Measurements from ENCODE around the gene LPP. TPM values are rescaled to one million over a fixed set of nuclear protein-coding genes. Genes with fewer than 3 reads are reported as not detected.
A peak's percentile ranks its signal among the peaks of the same experiment; 100 is the strongest.

Gene LPP
- total and polyA plus RNA-seq, 8 donors = 8.0 to 885 (median 305) TPM

- Histone ChIP-seq H3K36me3 (no peaks in the 10 kb centered on the region), H3K27me3 (no peaks in the 10 kb centered on the region), H3K4me3 (no peak overlapping the region), H3K27ac (no peak overlapping the region), H3K4me1 (peaks cover 0 to 30% (median 5%) of the 10 kb centered on the region in 4 donors), H3K9me3 (no peaks in the 10 kb centered on the region)
- DNase-seq = no peak
- WGBS, 5 donors = 93 to 96% (median 95%) methylated on average over 6 of the region's 6 CpGs
- TF ChIP-seq EP300 (IDR thresholded peaks at IDR 0.05) (no peak), POLR2AphosphoS5 (IDR thresholded peaks at IDR 0.05) (no peak), CTCF (IDR thresholded peaks at IDR 0.05) (no peak)
- intact Hi-C loops (cut with DNase I; ENCODE audit: low total_unique reads) = no loop called here
Measured at GRCh38 chr3:188825901-188826300, 671.9 kb downstream of the LPP start.

- no peaks in the 10 kb centered on the region for H3K9me3 ChIP-seq
- no peaks in the 10 kb centered on the region for H3K36me3 ChIP-seq
- H3K27ac ChIP-seq = no peak overlapping the region
- no peaks in the 10 kb centered on the region for H3K27me3 ChIP-seq
- H3K4me3 ChIP-seq = no peak overlapping the region
- no peak for TF ChIP-seq EP300 (IDR thresholded peaks at IDR 0.05)
- no peak for TF ChIP-seq POLR2A (IDR thresholded peaks at IDR 0.05)
- no peak for TF ChIP-seq CTCF (IDR thresholded peaks at IDR 0.05)
- TF ChIP-seq POLR2AphosphoS5 (IDR thresholded peaks at IDR 0.05) = no peak
- intact Hi-C loops (cut with DNase I; ENCODE audit: low total_unique reads) = no loop called here
- no peak for DNase-seq
- H3K4me1 ChIP-seq = peaks cover 0 to 26% (median 5%) of the 10 kb centered on the region in 4 donors
- 83 to 93% (median 87%) methylated on average over 1 of the region's 1 CpG for WGBS, 5 donors
Measured at GRCh38 chr3:188826574-188826973, 672.6 kb downstream of the LPP start.

GRCh38 chr3:188827103-188827502 lies 673.1 kb downstream of the LPP start:
- Histone ChIP-seq H3K27ac (no peak overlapping the region), H3K4me1 (peaks cover 0 to 20% (median 5%) of the 10 kb centered on the region in 4 donors), H3K27me3 (no peaks in the 10 kb centered on the region), H3K9me3 (no peaks in the 10 kb centered on the region), H3K4me3 (no peak overlapping the region), H3K36me3 (no peaks in the 10 kb centered on the region)
- WGBS, 5 donors = 85 to 97% (median 91%) methylated on average over 1 of the region's 1 CpG
- DNase-seq = no peak
- intact Hi-C loops (cut with DNase I; ENCODE audit: low total_unique reads) = no loop called here
- TF ChIP-seq EP300 (IDR thresholded peaks at IDR 0.05) (no peak), POLR2AphosphoS5 (IDR thresholded peaks at IDR 0.05) (no peak), CTCF (IDR thresholded peaks at IDR 0.05) (no peak), POLR2A (IDR thresholded peaks at IDR 0.05) (no peak)

- peak in 1 of 2 donors; percentile 55 for DNase-seq
- Histone ChIP-seq H3K27ac (no peak overlapping the region), H3K9me3 (no peaks in the 10 kb centered on the region), H3K4me1 (peaks cover 0 to 20% (median 6%) of the 10 kb centered on the region in 4 donors), H3K27me3 (no peaks in the 10 kb centered on the region), H3K36me3 (no peaks in the 10 kb centered on the region), H3K4me3 (no peak overlapping the region)
- WGBS, 5 donors = 39 to 73% (median 65%) methylated on average over 3 of the region's 3 CpGs
- intact Hi-C loops (cut with DNase I; ENCODE audit: low total_unique reads) = no loop called here
- TF ChIP-seq POLR2AphosphoS5 (IDR thresholded peaks at IDR 0.05) (no peak), POLR2A (IDR thresholded peaks at IDR 0.05) (no peak), EP300 (IDR thresholded peaks at IDR 0.05) (no peak)
Measured at GRCh38 chr3:188827576-188827975, 673.6 kb downstream of the LPP start.

- DNase-seq = no peak
- H3K4me3 ChIP-seq = no peak overlapping the region
- no peaks in the 10 kb centered on the region for H3K36me3 ChIP-seq
- H3K27ac ChIP-seq = no peak overlapping the region
- no peaks in the 10 kb centered on the region for H3K9me3 ChIP-seq
- TF ChIP-seq CTCF (IDR thresholded peaks at IDR 0.05) (no peak), EP300 (IDR thresholded peaks at IDR 0.05) (no peak), POLR2AphosphoS5 (IDR thresholded peaks at IDR 0.05) (no peak), POLR2A (IDR thresholded peaks at IDR 0.05) (no peak)
- 87 to 96% (median 94%) methylated on average over 6 of the region's 6 CpGs for WGBS, 5 donors
- peaks cover 0 to 30% (median 11%) of the 10 kb centered on the region in 4 donors for H3K4me1 ChIP-seq
- intact Hi-C loops (cut with DNase I; ENCODE audit: low total_unique reads) = no loop called here
- H3K27me3 ChIP-seq = no peaks in the 10 kb centered on the region
Measured at GRCh38 chr3:188829130-188829529, 675.2 kb downstream of the LPP start.

Measured in stomach (tissue), 9 donors.